ENCODE results near the gene NKIRAS2. TPM values are rescaled to one million over a fixed set of nuclear protein-coding genes. Genes with fewer than 3 reads are reported as not detected.

The NKIRAS2 gene
- total RNA-seq, 2 donors from 2014 or later: 43.8 to 46.2 TPM

GRCh38 chr17:42061646-42062487 is 42.0 kb downstream of the NKIRAS2 start:
- no peaks in the 10 kb centered on the region for H3K9me3 ChIP-seq
- no peak for ATAC-seq (ENCODE audit: insufficient number of reproducible peaks, low FRiP score, low read depth)

GRCh38 chr17:42062681-42063080 is 42.8 kb downstream of the NKIRAS2 start:
- Histone ChIP-seq H3K4me1 (ENCODE audit: control insufficient read depth in 1 of 2, low read depth in 2 of 2) (peaks cover 0 to 4% of the 10 kb centered on the region in 2 donors), H3K36me3 (no peaks in the 10 kb centered on the region), H3K27me3 (replicated peaks; ENCODE audit: insufficient read depth) (no peaks in the 10 kb centered on the region), H3K9me3 (no peaks in the 10 kb centered on the region), H3K4me3 (no peak overlapping the region), H3K27ac (no peak overlapping the region)
- no peak for DNase-seq (ENCODE audit: low spot score)
- no peak for ATAC-seq (ENCODE audit: insufficient number of reproducible peaks, low FRiP score, low read depth)
- no peak for TF ChIP-seq CTCF (IDR thresholded peaks at IDR 0.05)

More at GRCh38 chr17:42061646-42062487, 42.0 kb downstream of the NKIRAS2 start:
- no peak for TF ChIP-seq CTCF (IDR thresholded peaks at IDR 0.05)
- no peak overlapping the region for H3K27ac ChIP-seq
- H3K4me1 ChIP-seq (ENCODE audit: control insufficient read depth in 1 of 2, low read depth in 2 of 2): peaks cover 0 to 4% of the 10 kb centered on the region in 2 donors
- no peak for DNase-seq (ENCODE audit: low spot score)
- H3K4me3 ChIP-seq: no peak overlapping the region
- no peaks in the 10 kb centered on the region for H3K27me3 ChIP-seq (replicated peaks; ENCODE audit: insufficient read depth)
- no peaks in the 10 kb centered on the region for H3K36me3 ChIP-seq

GRCh38 chr17:42065201-42065600 is 45.3 kb downstream of the NKIRAS2 start:
- H3K4me1 ChIP-seq (ENCODE audit: control insufficient read depth in 1 of 2, low read depth in 2 of 2): peaks cover 0 to 4% of the 10 kb centered on the region in 2 donors
- ATAC-seq (ENCODE audit: insufficient number of reproducible peaks, low FRiP score, low read depth) (no peak), DNase-seq (ENCODE audit: low spot score) (no peak)
- no peak for TF ChIP-seq CTCF (IDR thresholded peaks at IDR 0.05)
- H3K27me3 ChIP-seq (replicated peaks; ENCODE audit: insufficient read depth): no peaks in the 10 kb centered on the region
- no peak overlapping the region for H3K27ac ChIP-seq
- no peaks in the 10 kb centered on the region for H3K36me3 ChIP-seq
- no peak overlapping the region for H3K4me3 ChIP-seq
- no peaks in the 10 kb centered on the region for H3K9me3 ChIP-seq

GRCh38 chr17:42067371-42068091 is 47.6 kb downstream of the NKIRAS2 start:
- DNase-seq (ENCODE audit: low spot score): no peak
- H3K27ac ChIP-seq: no peak overlapping the region
- H3K9me3 ChIP-seq: no peaks in the 10 kb centered on the region
- H3K36me3 ChIP-seq: no peaks in the 10 kb centered on the region
- peaks cover 4 to 13% of the 10 kb centered on the region in 2 donors for H3K4me1 ChIP-seq (ENCODE audit: control insufficient read depth in 1 of 2, low read depth in 2 of 2)
- peak; percentile 90 for TF ChIP-seq CTCF (IDR thresholded peaks at IDR 0.05)
- no peak overlapping the region for H3K4me3 ChIP-seq
- H3K27me3 ChIP-seq (replicated peaks; ENCODE audit: insufficient read depth): no peaks in the 10 kb centered on the region
- ATAC-seq (ENCODE audit: insufficient number of reproducible peaks, low FRiP score, low read depth): peak; percentile 12

GRCh38 chr17:42068979-42069378 is 49.1 kb downstream of the NKIRAS2 start:
- Histone ChIP-seq H3K27me3 (replicated peaks; ENCODE audit: insufficient read depth) (no peaks in the 10 kb centered on the region), H3K4me3 (no peak overlapping the region), H3K9me3 (no peaks in the 10 kb centered on the region), H3K27ac (no peak overlapping the region), H3K4me1 (ENCODE audit: control insufficient read depth in 1 of 2, low read depth in 2 of 2) (peaks cover 6 to 15% of the 10 kb centered on the region in 2 donors), H3K36me3 (no peaks in the 10 kb centered on the region)
- TF ChIP-seq CTCF (IDR thresholded peaks at IDR 0.05): no peak
- no peak for DNase-seq (ENCODE audit: low spot score)
- no peak for ATAC-seq (ENCODE audit: insufficient number of reproducible peaks, low FRiP score, low read depth)

Measured in thoracic aorta (tissue), 2 donors.